MG63 (cell line): ENCODE results near the gene ARID1B. TPM values are rescaled to one million over a fixed set of nuclear protein-coding genes. Genes with fewer than 3 reads are reported as not detected.

Experiments used
- DNase-seq: peaks from one replicate; pipeline ENCODE4 v3.0.0-alpha.2; 2020
- H3K27me3 ChIP-seq: fragments of 250-450 bp; sonication (Bioruptor Pico); 2 replicates; pipeline ENCODE4 v1.5.1; 2020; ENCODE audit warnings: mild to moderate bottlenecking, moderate library complexity
- H3K36me3 ChIP-seq: fragments of 250-450 bp; sonication (Bioruptor Pico); 2 replicates; pipeline ENCODE4 v1.5.1; 2020; ENCODE audit warnings: mild to moderate bottlenecking, moderate library complexity
- H3K4me3 ChIP-seq: fragments of 250-450 bp; sonication (Bioruptor Pico); 2 replicates; pipeline ENCODE4 v1.5.1; 2020; ENCODE audit warnings: mild to moderate bottlenecking, moderate library complexity
- H3K9me3 ChIP-seq: fragments of 250-450 bp; sonication (Bioruptor Pico); 2 replicates; pipeline ENCODE4 v1.5.1; 2020; ENCODE audit warnings: mild to moderate bottlenecking, moderate library complexity
- total RNA-seq: library from RNA; depleted of rRNA; stranded (reverse); fragments of >200 nt; shearing (Covaris generic); gene quantifications from 2 replicates; pipeline ENCODE4 v1.2.3, GENCODE V29; 2014; ENCODE audit warnings: low replicate concordance

Gene ARID1B
- total RNA-seq, 1 experiment from 2014 or later: 9.9 TPM

GRCh38 chr6:157193443-157193996 lies 416.3 kb downstream of the ARID1B start:
- Histone ChIP-seq H3K36me3 (peaks cover 20% of the 10 kb centered on the region), H3K9me3 (no peaks in the 10 kb centered on the region), H3K4me3 (no peak overlapping the region), H3K27me3 (no peaks in the 10 kb centered on the region)
- no peak for DNase-seq

- no peaks in the 10 kb centered on the region for H3K27me3 ChIP-seq
- no peak overlapping the region for H3K4me3 ChIP-seq
- no peaks in the 10 kb centered on the region for H3K9me3 ChIP-seq
- DNase-seq: no peak
- peaks cover 17% of the 10 kb centered on the region for H3K36me3 ChIP-seq
Observed at GRCh38 chr6:157194110-157194509, 416.9 kb downstream of the ARID1B start.

- no peaks in the 10 kb centered on the region for H3K9me3 ChIP-seq
- H3K4me3 ChIP-seq: no peak overlapping the region
- no peaks in the 10 kb centered on the region for H3K27me3 ChIP-seq
- H3K36me3 ChIP-seq: peaks cover 13% of the 10 kb centered on the region
- DNase-seq: no peak
Observed at GRCh38 chr6:157194643-157195042, 417.5 kb downstream of the ARID1B start.

GRCh38 chr6:157196391-157196790 lies 419.2 kb downstream of the ARID1B start:
- no peaks in the 10 kb centered on the region for H3K9me3 ChIP-seq
- H3K4me3 ChIP-seq: no peak overlapping the region
- no peaks in the 10 kb centered on the region for H3K27me3 ChIP-seq
- DNase-seq: no peak
- H3K36me3 ChIP-seq: peaks cover 8% of the 10 kb centered on the region

GRCh38 chr6:157198425-157199279 lies 421.5 kb downstream of the ARID1B start:
- Histone ChIP-seq H3K4me3 (no peak overlapping the region), H3K9me3 (no peaks in the 10 kb centered on the region), H3K27me3 (no peaks in the 10 kb centered on the region), H3K36me3 (peaks cover 8% of the 10 kb centered on the region)
- no peak for DNase-seq

GRCh38 chr6:157200117-157200516 lies 422.9 kb downstream of the ARID1B start:
- H3K36me3 ChIP-seq: peaks cover 13% of the 10 kb centered on the region
- no peaks in the 10 kb centered on the region for H3K9me3 ChIP-seq
- H3K27me3 ChIP-seq: no peaks in the 10 kb centered on the region
- no peak for DNase-seq
- no peak overlapping the region for H3K4me3 ChIP-seq

- Histone ChIP-seq H3K27me3 (no peaks in the 10 kb centered on the region), H3K4me3 (no peak overlapping the region), H3K9me3 (no peaks in the 10 kb centered on the region), H3K36me3 (peaks cover 14% of the 10 kb centered on the region)
- DNase-seq: no peak
Observed at GRCh38 chr6:157200611-157201010, 423.4 kb downstream of the ARID1B start.

- no peak for DNase-seq
- Histone ChIP-seq H3K9me3 (no peaks in the 10 kb centered on the region), H3K4me3 (no peak overlapping the region), H3K27me3 (no peaks in the 10 kb centered on the region), H3K36me3 (peaks cover 19% of the 10 kb centered on the region)
Observed at GRCh38 chr6:157201083-157201482, 423.9 kb downstream of the ARID1B start.

GRCh38 chr6:157203312-157203744 lies 426.1 kb downstream of the ARID1B start:
- Histone ChIP-seq H3K4me3 (no peak overlapping the region), H3K9me3 (no peaks in the 10 kb centered on the region)

GRCh38 chr6:157203764-157204163 lies 426.6 kb downstream of the ARID1B start:
- DNase-seq: no peak
- Histone ChIP-seq H3K4me3 (no peak overlapping the region), H3K9me3 (no peaks in the 10 kb centered on the region), H3K36me3 (peaks cover 12% of the 10 kb centered on the region), H3K27me3 (no peaks in the 10 kb centered on the region)

More at GRCh38 chr6:157203312-157203744, 426.1 kb downstream of the ARID1B start:
- H3K36me3 ChIP-seq: peaks cover 14% of the 10 kb centered on the region
- no peaks in the 10 kb centered on the region for H3K27me3 ChIP-seq
- no peak for DNase-seq

GRCh38 chr6:157205473-157206358 lies 428.5 kb downstream of the ARID1B start:
- no peaks in the 10 kb centered on the region for H3K27me3 ChIP-seq
- peaks cover 12% of the 10 kb centered on the region for H3K36me3 ChIP-seq
- DNase-seq: no peak
- no peaks in the 10 kb centered on the region for H3K9me3 ChIP-seq
- no peak overlapping the region for H3K4me3 ChIP-seq

- Histone ChIP-seq H3K9me3 (no peaks in the 10 kb centered on the region), H3K36me3 (peaks cover 12% of the 10 kb centered on the region), H3K4me3 (no peak overlapping the region), H3K27me3 (no peaks in the 10 kb centered on the region)
- no peak for DNase-seq
Observed at GRCh38 chr6:157206359-157206815, 429.2 kb downstream of the ARID1B start.

GRCh38 chr6:157207521-157208076 lies 430.4 kb downstream of the ARID1B start:
- Histone ChIP-seq H3K27me3 (no peaks in the 10 kb centered on the region), H3K36me3 (peaks cover 12% of the 10 kb centered on the region), H3K4me3 (no peak overlapping the region), H3K9me3 (no peaks in the 10 kb centered on the region)
- no peak for DNase-seq

- no peaks in the 10 kb centered on the region for H3K27me3 ChIP-seq
- peaks cover 7% of the 10 kb centered on the region; the same call in 1 of the 2 replicates for H3K36me3 ChIP-seq
- no peak for DNase-seq
- no peak overlapping the region for H3K4me3 ChIP-seq
- no peaks in the 10 kb centered on the region for H3K9me3 ChIP-seq
Observed at GRCh38 chr6:157209865-157210530, 432.8 kb downstream of the ARID1B start.

GRCh38 chr6:157210954-157211353 lies 433.8 kb downstream of the ARID1B start:
- peaks cover 2% of the 10 kb centered on the region; the same call in 1 of the 2 replicates for H3K36me3 ChIP-seq
- no peak overlapping the region for H3K4me3 ChIP-seq
- DNase-seq: no peak
- H3K9me3 ChIP-seq: no peaks in the 10 kb centered on the region
- no peaks in the 10 kb centered on the region for H3K27me3 ChIP-seq
